ENCODE results near the gene ZNF555.

The ZNF555 gene

GRCh38 chr19:2813235-2814160, 27.8 kb upstream of the ZNF555 start:
- Histone ChIP-seq H4K20me1 (ENCODE audit: control insufficient read depth, insufficient read depth, low read depth, low read length) (no peaks in the 10 kb centered on the region), H3K4me2 (ENCODE audit: low read length) (no peak overlapping the region), H3F3A (ENCODE audit: control insufficient read depth, insufficient read depth) (no peaks in the 10 kb centered on the region; the same call in 1 of the 2 replicates), H3K79me2 (ENCODE audit: control insufficient read depth, low read length) (no peaks in the 10 kb centered on the region), H3K4me3 (ENCODE audit: low read length) (no peak overlapping the region), H3K36me3 (ENCODE audit: control insufficient read depth, low read length) (peaks cover 54% of the 10 kb centered on the region), H3K9me2 (replicated peaks; ENCODE audit: control insufficient read depth, low read length) (no peaks in the 10 kb centered on the region), H3K9me3 (ENCODE audit: control insufficient read depth, insufficient read depth, low read length) (no peaks in the 10 kb centered on the region), H3K4me1 (ENCODE audit: control insufficient read depth, low read length) (no peaks in the 10 kb centered on the region), H3K27me3 (ENCODE audit: control insufficient read depth, low read length) (no peaks in the 10 kb centered on the region), H3K27ac (ENCODE audit: low read depth, low read length) (no peak overlapping the region)
- TF ChIP-seq EZH2phosphoT487 (IDR thresholded peaks at IDR 0.05; ENCODE audit: borderline replicate concordance, low read length) = no peak
- TF ChIP-seq CTCF (IDR thresholded peaks at IDR 0.05; ENCODE audit: low read depth, low read length, poor library complexity, severe bottlenecking) = no peak

- peaks cover 45% of the 10 kb centered on the region for H3K36me3 ChIP-seq (ENCODE audit: control insufficient read depth, low read length)
- no peaks in the 10 kb centered on the region for H3K4me1 ChIP-seq (ENCODE audit: control insufficient read depth, low read length)
- no peak overlapping the region for H3K27ac ChIP-seq (ENCODE audit: low read depth, low read length)
- H3K27me3 ChIP-seq (ENCODE audit: control insufficient read depth, low read length) = no peaks in the 10 kb centered on the region
- no peaks in the 10 kb centered on the region for H3K9me2 ChIP-seq (replicated peaks; ENCODE audit: control insufficient read depth, low read length)
- H3K4me3 ChIP-seq (ENCODE audit: low read length) = no peak overlapping the region
- H3K4me2 ChIP-seq (ENCODE audit: low read length) = no peak overlapping the region
- H3F3A ChIP-seq (ENCODE audit: control insufficient read depth, insufficient read depth) = no peaks in the 10 kb centered on the region; the same call in 1 of the 2 replicates
- no peaks in the 10 kb centered on the region for H4K20me1 ChIP-seq (ENCODE audit: control insufficient read depth, insufficient read depth, low read depth, low read length)
- H3K9me3 ChIP-seq (ENCODE audit: control insufficient read depth, insufficient read depth, low read length) = no peaks in the 10 kb centered on the region
- no peaks in the 10 kb centered on the region for H3K79me2 ChIP-seq (ENCODE audit: control insufficient read depth, low read length)
- TF ChIP-seq EZH2phosphoT487 (IDR thresholded peaks at IDR 0.05; ENCODE audit: borderline replicate concordance, low read length) (no peak), CTCF (IDR thresholded peaks at IDR 0.05; ENCODE audit: low read depth, low read length, poor library complexity, severe bottlenecking) (no peak)
Measured at GRCh38 chr19:2814426-2814825, 26.8 kb upstream of the ZNF555 start.

GRCh38 chr19:2815191-2815614, 26.1 kb upstream of the ZNF555 start:
- Histone ChIP-seq H3K27ac (ENCODE audit: low read depth, low read length) (no peak overlapping the region), H4K20me1 (ENCODE audit: control insufficient read depth, insufficient read depth, low read depth, low read length) (no peaks in the 10 kb centered on the region), H3K4me1 (ENCODE audit: control insufficient read depth, low read length) (peaks cover 2% of the 10 kb centered on the region; the same call in 1 of the 2 replicates), H3K36me3 (ENCODE audit: control insufficient read depth, low read length) (peaks cover 40% of the 10 kb centered on the region), H3K27me3 (ENCODE audit: control insufficient read depth, low read length) (no peaks in the 10 kb centered on the region), H3K79me2 (ENCODE audit: control insufficient read depth, low read length) (0 out of 2 replicates have a peak, but pooled peaks cover 2% of the 10 kb centered on the region), H3K4me2 (ENCODE audit: low read length) (no peak overlapping the region), H3F3A (ENCODE audit: control insufficient read depth, insufficient read depth) (no peaks in the 10 kb centered on the region; the same call in 1 of the 2 replicates), H3K4me3 (ENCODE audit: low read length) (no peak overlapping the region), H3K9me2 (replicated peaks; ENCODE audit: control insufficient read depth, low read length) (no peaks in the 10 kb centered on the region), H3K9me3 (ENCODE audit: control insufficient read depth, insufficient read depth, low read length) (no peaks in the 10 kb centered on the region)
- TF ChIP-seq EZH2phosphoT487 (IDR thresholded peaks at IDR 0.05; ENCODE audit: borderline replicate concordance, low read length) (no peak), CTCF (IDR thresholded peaks at IDR 0.05; ENCODE audit: low read depth, low read length, poor library complexity, severe bottlenecking) (no peak)
